Choroid plexus epithelial cell (primary cell): ENCODE data around the gene UBXN11.
"Not testable (repeated sequence)": the region's sequence is repeated elsewhere in the genome, so short reads cannot be mapped to it uniquely, and the experiment has no call there.

Source experiments
- DNase-seq: peaks from one replicate; pipeline ENCODE4 v3.0.0-alpha.2; 2010; ENCODE audit warnings: low read depth
- H3K4me3 ChIP-seq: 2 replicates; pipeline ENCODE4 v1.5.1; 2011; ENCODE audit warnings: low read depth, mild to moderate bottlenecking, control low read depth, low read length, moderate library complexity
- CTCF ChIP-seq: conservative IDR thresholded peaks from 2 replicates; pipeline ENCODE4 v1.5.1; 2011; ENCODE audit warnings: low read depth, mild to moderate bottlenecking, control low read depth, inconsistent platforms, low read length, moderate library complexity

The UBXN11 gene

GRCh38 chr1:26336477-26337205, 30.2 kb upstream of the UBXN11 start:
- peak; percentile 23 for DNase-seq
- peak overlapping the region; percentile 58 for H3K4me3 ChIP-seq
- no peak for TF ChIP-seq CTCF

GRCh38 chr1:26335774-26336476, 29.5 kb upstream of the UBXN11 start:
- DNase-seq: no peak
- no peak for TF ChIP-seq CTCF

GRCh38 chr1:26333312-26333711, 26.9 kb upstream of the UBXN11 start:
- DNase-seq, H3K4me3 ChIP-seq: not testable (repeated sequence)

More at GRCh38 chr1:26335774-26336476, 29.5 kb upstream of the UBXN11 start:
- peak overlapping the region; percentile 58 for H3K4me3 ChIP-seq

- TF ChIP-seq CTCF: no peak
- DNase-seq: no peak
These were observed 23.8 kb upstream of the UBXN11 start for GRCh38 chr1:26330276-26330675.

GRCh38 chr1:26329380-26329779, 22.9 kb upstream of the UBXN11 start:
- H3K4me3 ChIP-seq, DNase-seq: not testable (repeated sequence)

More at GRCh38 chr1:26330276-26330675, 23.8 kb upstream of the UBXN11 start:
- no peak overlapping the region for H3K4me3 ChIP-seq

- DNase-seq: no peak
- TF ChIP-seq CTCF: no peak
- no peak overlapping the region for H3K4me3 ChIP-seq
These were observed 22.2 kb upstream of the UBXN11 start for GRCh38 chr1:26328597-26328996.

GRCh38 chr1:26327956-26328362, 21.5 kb upstream of the UBXN11 start:
- no peak for DNase-seq
- no peak for TF ChIP-seq CTCF
- no peak overlapping the region for H3K4me3 ChIP-seq

GRCh38 chr1:26324550-26324949, 18.1 kb upstream of the UBXN11 start:
- H3K4me3 ChIP-seq: no peak overlapping the region
- no peak for DNase-seq
- TF ChIP-seq CTCF: no peak
